MM.1S (cell line): Measurements from ENCODE around the gene SMCO4.

Experiments used
- EZH2 ChIP-seq: fragments of 300-600 bp; sonication (generic); optimal IDR thresholded peaks from 2 replicates; pipeline ENCODE3; 2017; ENCODE audit warnings: low read depth, mild to moderate bottlenecking, antibody characterized with exemption, low read length, mixed read lengths
- TF ChIP-seq, protein P1 (sequence below): fragments of 300-600 bp; sonication (generic); IDR thresholded peaks from 2 replicates; pipeline ENCODE4 v1.5.1; 2016; ENCODE audit warnings: antibody characterized with exemption, low read length, mixed read lengths

DNA sequence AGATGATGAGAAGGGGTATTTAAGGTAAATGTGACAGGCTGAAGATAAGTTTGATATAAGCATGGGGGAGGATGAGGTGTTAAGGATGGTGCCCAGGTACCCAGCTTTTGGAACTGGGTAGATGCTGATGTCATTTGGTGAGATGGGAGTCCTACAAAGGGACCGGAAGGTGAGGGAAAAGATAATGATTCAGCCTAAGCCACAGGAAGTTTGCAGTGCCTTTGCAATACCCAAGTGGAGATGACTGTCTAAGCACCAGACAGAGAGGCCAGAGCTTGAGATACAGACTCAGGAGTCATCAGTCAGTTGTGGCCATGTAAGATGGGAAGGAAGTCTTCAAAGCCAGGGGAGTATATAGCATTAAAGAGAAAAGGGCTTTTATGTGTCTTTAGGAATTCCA, 30.0 kb upstream of the SMCO4 start:
- TF ChIP-seq, protein P1, sequence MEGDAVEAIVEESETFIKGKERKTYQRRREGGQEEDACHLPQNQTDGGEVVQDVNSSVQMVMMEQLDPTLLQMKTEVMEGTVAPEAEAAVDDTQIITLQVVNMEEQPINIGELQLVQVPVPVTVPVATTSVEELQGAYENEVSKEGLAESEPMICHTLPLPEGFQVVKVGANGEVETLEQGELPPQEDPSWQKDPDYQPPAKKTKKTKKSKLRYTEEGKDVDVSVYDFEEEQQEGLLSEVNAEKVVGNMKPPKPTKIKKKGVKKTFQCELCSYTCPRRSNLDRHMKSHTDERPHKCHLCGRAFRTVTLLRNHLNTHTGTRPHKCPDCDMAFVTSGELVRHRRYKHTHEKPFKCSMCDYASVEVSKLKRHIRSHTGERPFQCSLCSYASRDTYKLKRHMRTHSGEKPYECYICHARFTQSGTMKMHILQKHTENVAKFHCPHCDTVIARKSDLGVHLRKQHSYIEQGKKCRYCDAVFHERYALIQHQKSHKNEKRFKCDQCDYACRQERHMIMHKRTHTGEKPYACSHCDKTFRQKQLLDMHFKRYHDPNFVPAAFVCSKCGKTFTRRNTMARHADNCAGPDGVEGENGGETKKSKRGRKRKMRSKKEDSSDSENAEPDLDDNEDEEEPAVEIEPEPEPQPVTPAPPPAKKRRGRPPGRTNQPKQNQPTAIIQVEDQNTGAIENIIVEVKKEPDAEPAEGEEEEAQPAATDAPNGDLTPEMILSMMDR = no peak
- TF ChIP-seq EZH2 = no peak
